WTC11 (cell line): ENCODE results near the gene LZTS2. TPM values are rescaled to one million over a fixed set of nuclear protein-coding genes. Genes with fewer than 3 reads are reported as not detected.

Experiments
- ATAC-seq: fragments of 200-7000 bp; cut with Tn5 transposase; 2 replicates; pipeline ENCODE4 v1.10.0; 2021; ENCODE audit warnings: mild to moderate bottlenecking, moderate library complexity
- CTCF ChIA-PET: fragments of 300-600 bp; sonication (Branson Sonifier 250); formaldehyde crosslinking; loops from one replicate; lab custom pipeline; 2021; ENCODE audit warnings: antibody characterized with exemption; lab: Charles Lee
- POLR2A ChIA-PET: fragments of 350-600 bp; sonication (Branson Sonifier 250); formaldehyde crosslinking; loops from one replicate; lab custom pipeline; 2021; ENCODE audit warnings: antibody characterized with exemption; lab: Charles Lee
- DNase-seq: peaks from one replicate; pipeline ENCODE4 v3.0.0; 2021; ENCODE audit warnings: low spot score
- H3K27ac Mint-ChIP-seq: 2 replicates; pipeline ENCODE4 v1.8.0; 2021; ENCODE audit warnings: mixed read lengths
- H3K27me3 Mint-ChIP-seq: 2 replicates; pipeline ENCODE4 v1.8.0; 2021; ENCODE audit warnings: low read depth, mild to moderate bottlenecking, moderate library complexity, mixed read lengths
- H3K36me3 Mint-ChIP-seq: 2 replicates; pipeline ENCODE4 v1.8.0; 2021; ENCODE audit warnings: mixed read lengths
- H3K4me1 Mint-ChIP-seq: 2 replicates; pipeline ENCODE4 v1.8.0; 2022; ENCODE audit warnings: mixed read lengths
- H3K4me3 Mint-ChIP-seq: 2 replicates; pipeline ENCODE4 v1.8.0; 2021; ENCODE audit warnings: mild to moderate bottlenecking, moderate library complexity, mixed read lengths
- H3K9me3 Mint-ChIP-seq: 2 replicates; pipeline ENCODE4 v1.8.0; 2021; ENCODE audit warnings: mixed read lengths
- CREB1 ChIP-seq: sonication (generic); formaldehyde crosslinking; IDR thresholded peaks from 2 replicates; pipeline ENCODE4 v1.8.0; 2023; ENCODE audit warnings: mild to moderate bottlenecking, missing genetic modification reagents
- FOXK1 ChIP-seq: sonication (generic); formaldehyde crosslinking; IDR thresholded peaks from 2 replicates; pipeline ENCODE4 v1.8.0; 2022; ENCODE audit warnings: mild to moderate bottlenecking, moderate library complexity, missing genetic modification reagents
- FOXP1 ChIP-seq: sonication (generic); formaldehyde crosslinking; IDR thresholded peaks from 2 replicates; pipeline ENCODE4 v1.8.0; 2022; ENCODE audit warnings: missing genetic modification reagents, mild to moderate bottlenecking, moderate library complexity, borderline replicate concordance
- NFE2L1 ChIP-seq: sonication (generic); formaldehyde crosslinking; IDR thresholded peaks from 2 replicates; pipeline ENCODE4 v1.8.1; 2023; ENCODE audit warnings: missing genetic modification reagents
- SP1 ChIP-seq: sonication (generic); formaldehyde crosslinking; conservative IDR thresholded peaks from 2 replicates; pipeline ENCODE4 v1.8.1; 2022; ENCODE audit warnings: missing genetic modification reagents
- TCF7 ChIP-seq: sonication (generic); formaldehyde crosslinking; IDR thresholded peaks from 2 replicates; pipeline ENCODE4 v1.8.0; 2022; ENCODE audit warnings: mild to moderate bottlenecking, low read depth, missing genetic modification reagents, moderate library complexity
- USF1 ChIP-seq: sonication (generic); formaldehyde crosslinking; IDR thresholded peaks from 2 replicates; pipeline ENCODE4 v1.8.0; 2022; ENCODE audit warnings: mild to moderate bottlenecking, missing genetic modification reagents
- USF2 ChIP-seq: sonication (generic); formaldehyde crosslinking; IDR thresholded peaks from 2 replicates; pipeline ENCODE4 v1.8.1; 2023; ENCODE audit warnings: mild to moderate bottlenecking, missing genetic modification reagents, moderate library complexity
- ZNF317 ChIP-seq: sonication (generic); formaldehyde crosslinking; IDR thresholded peaks from 2 replicates; pipeline ENCODE4 v1.8.1; 2023; ENCODE audit warnings: low read depth, mild to moderate bottlenecking, moderate library complexity, missing genetic modification reagents, borderline replicate concordance
- total RNA-seq: library from RNA; stranded (reverse); gene quantifications from 3 replicates; pipeline ENCODE4 v1.2.3, GENCODE V29; 2021
- TF ChIP-seq, protein P1 (sequence below): sonication (generic); formaldehyde crosslinking; IDR thresholded peaks from 2 replicates; pipeline ENCODE4 v1.8.1; 2022; ENCODE audit warnings: low read depth, mild to moderate bottlenecking, moderate library complexity, missing genetic modification reagents, borderline replicate concordance
- TF ChIP-seq, protein P2 (sequence below): sonication (generic); formaldehyde crosslinking; IDR thresholded peaks from 2 replicates; pipeline ENCODE4 v1.8.1; 2023; ENCODE audit warnings: mild to moderate bottlenecking, missing genetic modification reagents
- TF ChIP-seq, protein P3 (sequence below): sonication (generic); formaldehyde crosslinking; IDR thresholded peaks from 2 replicates; pipeline ENCODE4 v1.8.0; 2022; ENCODE audit warnings: mild to moderate bottlenecking, missing genetic modification reagents
- TF ChIP-seq, protein P4 (sequence below): sonication (generic); formaldehyde crosslinking; IDR thresholded peaks from 2 replicates; pipeline ENCODE4 v1.8.1; 2023; ENCODE audit warnings: mild to moderate bottlenecking, moderate library complexity, missing genetic modification reagents
- TF ChIP-seq, protein P5 (sequence below): sonication (generic); formaldehyde crosslinking; IDR thresholded peaks from 2 replicates; pipeline ENCODE4 v1.8.0; 2023; ENCODE audit warnings: missing genetic modification reagents, mild to moderate bottlenecking, borderline replicate concordance
- TF ChIP-seq, protein P6 (sequence below): sonication (generic); formaldehyde crosslinking; IDR thresholded peaks from 2 replicates; pipeline ENCODE4 v1.8.1; 2022; ENCODE audit warnings: mild to moderate bottlenecking, missing genetic modification reagents, moderate library complexity, borderline replicate concordance

The LZTS2 gene
- total RNA-seq, 1 experiment from 2014 or later, result 84.6 TPM

DNA sequence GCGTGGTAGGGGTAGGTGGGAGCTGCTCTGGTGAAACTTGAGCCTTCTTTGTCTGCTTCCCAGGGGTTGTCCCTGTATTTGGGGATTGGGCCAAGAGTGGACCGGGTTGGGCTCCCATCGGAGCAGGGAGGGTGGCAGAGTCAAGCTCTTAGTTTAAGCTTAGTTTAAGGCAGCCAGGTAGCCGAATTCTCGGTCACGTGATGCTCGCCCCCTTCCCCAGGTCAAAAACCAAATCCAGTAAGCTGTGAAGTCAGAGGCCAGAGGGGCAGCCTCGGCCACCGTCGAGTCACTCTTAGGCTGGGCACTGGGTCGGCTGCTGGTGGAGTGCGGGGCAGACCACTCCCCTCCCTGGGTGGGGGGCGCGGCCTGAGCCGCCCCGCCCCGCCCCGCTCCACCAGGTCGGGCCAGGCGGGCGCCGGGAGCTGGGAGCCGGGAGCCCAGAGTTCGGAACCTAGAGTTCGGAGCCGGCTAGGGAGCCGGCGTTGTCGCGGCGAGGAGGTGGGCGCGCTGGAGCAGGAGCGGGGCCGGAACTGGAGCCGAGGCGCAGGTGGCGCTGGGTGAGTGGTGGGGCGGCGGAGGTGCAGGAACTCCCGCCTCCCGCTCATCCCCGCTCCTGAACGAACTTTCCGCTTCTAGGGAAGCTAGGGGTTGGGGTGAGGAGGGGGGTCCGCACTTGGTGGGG is 2.8 kb upstream of the LZTS2 start (continued):
- peak; percentile 91 for TF ChIP-seq USF2
- peak; percentile 22; the same call in 1 of the 2 replicates for TF ChIP-seq NFE2L1 (CRISPR knock-in tag)
- TF ChIP-seq CREB1 (CRISPR knock-in tag), result no peak
- no peak for TF ChIP-seq TCF7 (CRISPR knock-in tag)
- TF ChIP-seq, protein P1, sequence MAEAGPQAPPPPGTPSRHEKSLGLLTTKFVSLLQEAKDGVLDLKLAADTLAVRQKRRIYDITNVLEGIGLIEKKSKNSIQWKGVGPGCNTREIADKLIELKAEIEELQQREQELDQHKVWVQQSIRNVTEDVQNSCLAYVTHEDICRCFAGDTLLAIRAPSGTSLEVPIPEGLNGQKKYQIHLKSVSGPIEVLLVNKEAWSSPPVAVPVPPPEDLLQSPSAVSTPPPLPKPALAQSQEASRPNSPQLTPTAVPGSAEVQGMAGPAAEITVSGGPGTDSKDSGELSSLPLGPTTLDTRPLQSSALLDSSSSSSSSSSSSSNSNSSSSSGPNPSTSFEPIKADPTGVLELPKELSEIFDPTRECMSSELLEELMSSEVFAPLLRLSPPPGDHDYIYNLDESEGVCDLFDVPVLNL (CRISPR knock-in tag), result 0 out of 2 replicates have a peak, but pooled peaks have one; percentile 63
- TF ChIP-seq, protein P2, sequence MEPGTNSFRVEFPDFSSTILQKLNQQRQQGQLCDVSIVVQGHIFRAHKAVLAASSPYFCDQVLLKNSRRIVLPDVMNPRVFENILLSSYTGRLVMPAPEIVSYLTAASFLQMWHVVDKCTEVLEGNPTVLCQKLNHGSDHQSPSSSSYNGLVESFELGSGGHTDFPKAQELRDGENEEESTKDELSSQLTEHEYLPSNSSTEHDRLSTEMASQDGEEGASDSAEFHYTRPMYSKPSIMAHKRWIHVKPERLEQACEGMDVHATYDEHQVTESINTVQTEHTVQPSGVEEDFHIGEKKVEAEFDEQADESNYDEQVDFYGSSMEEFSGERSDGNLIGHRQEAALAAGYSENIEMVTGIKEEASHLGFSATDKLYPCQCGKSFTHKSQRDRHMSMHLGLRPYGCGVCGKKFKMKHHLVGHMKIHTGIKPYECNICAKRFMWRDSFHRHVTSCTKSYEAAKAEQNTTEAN, result 0 out of 2 replicates have a peak, but pooled peaks have one; percentile 54
- TF ChIP-seq, protein P3, sequence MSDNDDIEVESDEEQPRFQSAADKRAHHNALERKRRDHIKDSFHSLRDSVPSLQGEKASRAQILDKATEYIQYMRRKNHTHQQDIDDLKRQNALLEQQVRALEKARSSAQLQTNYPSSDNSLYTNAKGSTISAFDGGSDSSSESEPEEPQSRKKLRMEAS, result peak; percentile 55
- TF ChIP-seq SP1 (CRISPR knock-in tag), result peak; percentile 18; the same call in 1 of the 2 replicates

- ChIA-PET POLR2A (interaction anchor here (0.5 to 3.4 kb wide), 7 partner anchors 9 to 1435 kb away, joined by 3 to 14 read pairs (median 4); partner anchors contain the start of genes CUEDC2, MRPL43 and TWNK), CTCF (interaction anchor here (0.5 to 13.4 kb wide), 36 partner anchors 11 to 462 kb away, joined by 3 to 277 read pairs (median 4); partner anchors contain the start of genes HIF1AN, KAZALD1, MRPL43 and PDZD7)
- peak overlapping the region; percentile 83 for H3K4me3 Mint-ChIP-seq
- H3K9me3 Mint-ChIP-seq, result no peaks in the 10 kb centered on the region
- peak overlapping the region; percentile 95 for H3K27ac Mint-ChIP-seq
- DNase-seq (peak; percentile 94), ATAC-seq (peak; percentile 50)
- peaks cover 14% of the 10 kb centered on the region for H3K36me3 Mint-ChIP-seq
- peaks cover 32% of the 10 kb centered on the region for H3K4me1 Mint-ChIP-seq
- H3K27me3 Mint-ChIP-seq, result no peaks in the 10 kb centered on the region
- TF ChIP-seq FOXP1 (CRISPR knock-in tag) (peak; percentile 75; the same call in 1 of the 2 replicates), FOXK1 (CRISPR knock-in tag) (peak; percentile 97), USF2 (peak; percentile 92), ZNF317 (CRISPR knock-in tag) (0 out of 2 replicates have a peak, but pooled peaks have one; percentile 11), USF1 (CRISPR knock-in tag) (peak; percentile 90)
- TF ChIP-seq, protein P1 (CRISPR knock-in tag), result peak; percentile 42; the same call in 1 of the 2 replicates
- TF ChIP-seq, protein P4, sequence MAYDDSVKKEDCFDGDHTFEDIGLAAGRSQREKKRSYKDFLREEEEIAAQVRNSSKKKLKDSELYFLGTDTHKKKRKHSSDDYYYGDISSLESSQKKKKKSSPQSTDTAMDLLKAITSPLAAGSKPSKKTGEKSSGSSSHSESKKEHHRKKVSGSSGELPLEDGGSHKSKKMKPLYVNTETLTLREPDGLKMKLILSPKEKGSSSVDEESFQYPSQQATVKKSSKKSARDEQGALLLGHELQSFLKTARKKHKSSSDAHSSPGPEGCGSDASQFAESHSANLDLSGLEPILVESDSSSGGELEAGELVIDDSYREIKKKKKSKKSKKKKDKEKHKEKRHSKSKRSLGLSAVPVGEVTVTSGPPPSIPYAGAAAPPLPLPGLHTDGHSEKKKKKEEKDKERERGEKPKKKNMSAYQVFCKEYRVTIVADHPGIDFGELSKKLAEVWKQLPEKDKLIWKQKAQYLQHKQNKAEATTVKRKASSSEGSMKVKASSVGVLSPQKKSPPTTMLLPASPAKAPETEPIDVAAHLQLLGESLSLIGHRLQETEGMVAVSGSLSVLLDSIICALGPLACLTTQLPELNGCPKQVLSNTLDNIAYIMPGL, result peak; percentile 99
- TF ChIP-seq, protein P3, result peak; percentile 44; the same call in 1 of the 2 replicates
- TF ChIP-seq, protein P5, sequence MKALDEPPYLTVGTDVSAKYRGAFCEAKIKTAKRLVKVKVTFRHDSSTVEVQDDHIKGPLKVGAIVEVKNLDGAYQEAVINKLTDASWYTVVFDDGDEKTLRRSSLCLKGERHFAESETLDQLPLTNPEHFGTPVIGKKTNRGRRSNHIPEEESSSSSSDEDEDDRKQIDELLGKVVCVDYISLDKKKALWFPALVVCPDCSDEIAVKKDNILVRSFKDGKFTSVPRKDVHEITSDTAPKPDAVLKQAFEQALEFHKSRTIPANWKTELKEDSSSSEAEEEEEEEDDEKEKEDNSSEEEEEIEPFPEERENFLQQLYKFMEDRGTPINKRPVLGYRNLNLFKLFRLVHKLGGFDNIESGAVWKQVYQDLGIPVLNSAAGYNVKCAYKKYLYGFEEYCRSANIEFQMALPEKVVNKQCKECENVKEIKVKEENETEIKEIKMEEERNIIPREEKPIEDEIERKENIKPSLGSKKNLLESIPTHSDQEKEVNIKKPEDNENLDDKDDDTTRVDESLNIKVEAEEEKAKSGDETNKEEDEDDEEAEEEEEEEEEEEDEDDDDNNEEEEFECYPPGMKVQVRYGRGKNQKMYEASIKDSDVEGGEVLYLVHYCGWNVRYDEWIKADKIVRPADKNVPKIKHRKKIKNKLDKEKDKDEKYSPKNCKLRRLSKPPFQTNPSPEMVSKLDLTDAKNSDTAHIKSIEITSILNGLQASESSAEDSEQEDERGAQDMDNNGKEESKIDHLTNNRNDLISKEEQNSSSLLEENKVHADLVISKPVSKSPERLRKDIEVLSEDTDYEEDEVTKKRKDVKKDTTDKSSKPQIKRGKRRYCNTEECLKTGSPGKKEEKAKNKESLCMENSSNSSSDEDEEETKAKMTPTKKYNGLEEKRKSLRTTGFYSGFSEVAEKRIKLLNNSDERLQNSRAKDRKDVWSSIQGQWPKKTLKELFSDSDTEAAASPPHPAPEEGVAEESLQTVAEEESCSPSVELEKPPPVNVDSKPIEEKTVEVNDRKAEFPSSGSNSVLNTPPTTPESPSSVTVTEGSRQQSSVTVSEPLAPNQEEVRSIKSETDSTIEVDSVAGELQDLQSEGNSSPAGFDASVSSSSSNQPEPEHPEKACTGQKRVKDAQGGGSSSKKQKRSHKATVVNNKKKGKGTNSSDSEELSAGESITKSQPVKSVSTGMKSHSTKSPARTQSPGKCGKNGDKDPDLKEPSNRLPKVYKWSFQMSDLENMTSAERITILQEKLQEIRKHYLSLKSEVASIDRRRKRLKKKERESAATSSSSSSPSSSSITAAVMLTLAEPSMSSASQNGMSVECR (CRISPR knock-in tag), result peak; percentile 25; the same call in 1 of the 2 replicates
- TF ChIP-seq, protein P6, sequence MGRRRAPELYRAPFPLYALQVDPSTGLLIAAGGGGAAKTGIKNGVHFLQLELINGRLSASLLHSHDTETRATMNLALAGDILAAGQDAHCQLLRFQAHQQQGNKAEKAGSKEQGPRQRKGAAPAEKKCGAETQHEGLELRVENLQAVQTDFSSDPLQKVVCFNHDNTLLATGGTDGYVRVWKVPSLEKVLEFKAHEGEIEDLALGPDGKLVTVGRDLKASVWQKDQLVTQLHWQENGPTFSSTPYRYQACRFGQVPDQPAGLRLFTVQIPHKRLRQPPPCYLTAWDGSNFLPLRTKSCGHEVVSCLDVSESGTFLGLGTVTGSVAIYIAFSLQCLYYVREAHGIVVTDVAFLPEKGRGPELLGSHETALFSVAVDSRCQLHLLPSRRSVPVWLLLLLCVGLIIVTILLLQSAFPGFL, result no peak
Observed at GRCh38 chr10:100997360-100998182, 2.0 kb upstream of the LZTS2 start.
